ENCODE measurements around the gene NLRC5. TPM values are rescaled to one million over a fixed set of nuclear protein-coding genes. Genes with fewer than 3 reads are reported as not detected.
"Not testable (repeated sequence)": the region's sequence is repeated elsewhere in the genome, so short reads cannot be mapped to it uniquely, and the experiment has no call there.

Gene NLRC5
- total RNA-seq, 4 donors from 2014 or later: 14.4 to 22.5 (median 16.6) TPM

DNA sequence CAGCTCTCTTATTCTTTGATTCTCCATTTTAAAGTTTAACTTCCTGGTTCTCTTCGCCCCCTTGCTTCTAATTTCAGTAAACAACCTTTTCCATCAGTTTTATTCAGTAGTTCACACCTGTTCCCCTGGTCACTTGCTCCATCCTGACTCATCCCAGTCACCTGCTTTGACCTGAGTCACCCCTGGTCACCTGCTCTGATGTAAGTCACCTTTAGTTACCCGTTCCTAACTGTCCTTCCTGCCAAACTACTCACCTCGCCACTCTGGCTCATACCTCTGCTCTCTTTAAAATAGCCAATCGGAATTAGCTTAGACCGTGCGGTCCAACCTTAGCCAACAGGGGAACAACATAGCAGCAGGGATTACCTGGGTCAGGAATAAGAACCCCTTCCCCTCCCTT lies 4.7 kb upstream of the NLRC5 start:
- DNase-seq (ENCODE audit: extremely low spot score): no peak
- H3K4me3 ChIP-seq: no peak overlapping the region
- WGBS: 98% methylated on average over 6 of the region's 6 CpGs
- TF ChIP-seq POLR2A (IDR thresholded peaks at IDR 0.05; ENCODE audit: low read depth) (no peak), EP300 (IDR thresholded peaks at IDR 0.05) (no peak), POLR2AphosphoS5 (IDR thresholded peaks at IDR 0.05) (no peak)
- TF ChIP-seq, protein P1, sequence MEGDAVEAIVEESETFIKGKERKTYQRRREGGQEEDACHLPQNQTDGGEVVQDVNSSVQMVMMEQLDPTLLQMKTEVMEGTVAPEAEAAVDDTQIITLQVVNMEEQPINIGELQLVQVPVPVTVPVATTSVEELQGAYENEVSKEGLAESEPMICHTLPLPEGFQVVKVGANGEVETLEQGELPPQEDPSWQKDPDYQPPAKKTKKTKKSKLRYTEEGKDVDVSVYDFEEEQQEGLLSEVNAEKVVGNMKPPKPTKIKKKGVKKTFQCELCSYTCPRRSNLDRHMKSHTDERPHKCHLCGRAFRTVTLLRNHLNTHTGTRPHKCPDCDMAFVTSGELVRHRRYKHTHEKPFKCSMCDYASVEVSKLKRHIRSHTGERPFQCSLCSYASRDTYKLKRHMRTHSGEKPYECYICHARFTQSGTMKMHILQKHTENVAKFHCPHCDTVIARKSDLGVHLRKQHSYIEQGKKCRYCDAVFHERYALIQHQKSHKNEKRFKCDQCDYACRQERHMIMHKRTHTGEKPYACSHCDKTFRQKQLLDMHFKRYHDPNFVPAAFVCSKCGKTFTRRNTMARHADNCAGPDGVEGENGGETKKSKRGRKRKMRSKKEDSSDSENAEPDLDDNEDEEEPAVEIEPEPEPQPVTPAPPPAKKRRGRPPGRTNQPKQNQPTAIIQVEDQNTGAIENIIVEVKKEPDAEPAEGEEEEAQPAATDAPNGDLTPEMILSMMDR (IDR thresholded peaks at IDR 0.05): no peak
- no peaks in the 10 kb centered on the region for H3K9me3 ChIP-seq
- H3K36me3 ChIP-seq: no peaks in the 10 kb centered on the region
- H3K27me3 ChIP-seq: no peaks in the 10 kb centered on the region
- H3K4me1 ChIP-seq: peaks cover 35 to 41% (median 36%) of the 10 kb centered on the region in 4 donors
- peak overlapping the region in 2 of 4 donors; percentile 56 to 70 for H3K27ac ChIP-seq (replicated peaks in 1 of 4)
- intact Hi-C loops (cut with DNase I): no loop called here

DNA sequence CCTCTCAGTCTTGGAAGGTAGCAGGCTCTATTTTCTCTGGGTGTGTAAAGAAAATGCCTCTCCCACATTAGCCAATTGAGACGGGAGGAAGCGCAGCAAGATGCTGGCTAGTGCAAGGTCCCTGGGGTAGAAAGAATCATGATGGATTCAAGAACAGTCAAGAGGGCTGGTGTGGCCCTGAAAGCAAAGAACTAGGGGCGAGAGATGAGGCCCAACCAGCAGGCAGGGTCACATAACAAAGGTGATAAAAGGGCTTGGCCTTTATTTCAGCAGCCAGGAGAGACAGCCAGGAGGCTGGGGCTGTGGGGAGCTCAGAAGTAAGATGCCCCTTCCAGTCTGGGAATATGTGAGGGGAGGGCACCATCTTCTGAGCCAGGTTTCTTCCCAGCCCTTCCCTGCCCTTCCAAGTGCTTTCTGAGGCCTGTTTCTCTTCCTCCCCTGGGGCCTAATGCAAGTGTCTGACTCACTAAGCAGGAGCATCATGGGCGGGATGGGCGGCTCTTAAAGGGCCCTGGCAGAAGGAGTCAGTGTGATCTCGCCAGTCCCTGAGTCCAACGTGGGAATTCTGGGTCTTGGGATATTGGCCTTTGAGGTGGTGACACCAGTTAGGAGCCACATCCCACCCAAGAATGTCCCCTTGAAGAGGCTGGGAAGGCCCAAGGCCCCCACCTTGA lies 3.9 kb upstream of the NLRC5 start:
- Histone ChIP-seq H3K27ac (replicated peaks in 1 of 4) (peak overlapping the region; percentile 53 to 70 (median 58)), H3K4me1 (peaks cover 40 to 48% (median 43%) of the 10 kb centered on the region in 4 donors), H3K36me3 (no peaks in the 10 kb centered on the region), H3K9me3 (no peaks in the 10 kb centered on the region), H3K4me3 (no peak overlapping the region), H3K27me3 (no peaks in the 10 kb centered on the region)
- TF ChIP-seq, protein P1 (IDR thresholded peaks at IDR 0.05): no peak
- TF ChIP-seq EP300 (IDR thresholded peaks at IDR 0.05): no peak
- no peak for TF ChIP-seq POLR2A (IDR thresholded peaks at IDR 0.05; ENCODE audit: low read depth)
- peak; percentile 33 to 36 for TF ChIP-seq POLR2AphosphoS5 (IDR thresholded peaks at IDR 0.05)
- no peak for DNase-seq (ENCODE audit: extremely low spot score)
- WGBS: 58% methylated on average over 7 of the region's 7 CpGs
- intact Hi-C loops (cut with DNase I): no loop called here

DNA sequence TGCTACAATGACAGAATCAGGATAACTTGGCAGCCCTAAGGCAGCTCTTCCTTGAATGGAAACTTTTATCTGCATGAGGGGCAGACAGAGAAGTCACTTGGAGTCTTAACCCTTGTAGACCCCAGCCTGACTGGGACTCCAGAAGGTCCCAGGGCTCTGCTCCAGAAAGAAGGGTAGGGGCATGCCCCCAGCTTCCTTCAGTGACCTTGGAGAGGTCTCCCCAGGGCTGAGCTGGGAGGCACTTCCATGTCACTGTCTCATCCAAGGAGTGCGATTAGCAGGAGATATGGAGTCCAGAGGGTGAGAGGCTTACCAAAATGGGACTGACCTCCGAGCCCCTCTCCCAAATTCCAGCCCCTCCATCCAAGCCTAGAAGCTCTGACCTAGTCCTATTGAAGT lies 3.4 kb upstream of the NLRC5 start:
- Histone ChIP-seq H3K4me1 (peaks cover 46 to 53% (median 49%) of the 10 kb centered on the region in 4 donors), H3K36me3 (no peaks in the 10 kb centered on the region), H3K27ac (replicated peaks in 1 of 4) (peak overlapping the region; percentile 53 to 70 (median 58)), H3K9me3 (no peaks in the 10 kb centered on the region), H3K4me3 (no peak overlapping the region), H3K27me3 (no peaks in the 10 kb centered on the region)
- TF ChIP-seq, protein P1 (IDR thresholded peaks at IDR 0.05): no peak
- TF ChIP-seq POLR2A (IDR thresholded peaks at IDR 0.05; ENCODE audit: low read depth): no peak
- no peak for TF ChIP-seq POLR2AphosphoS5 (IDR thresholded peaks at IDR 0.05)
- no peak for TF ChIP-seq EP300 (IDR thresholded peaks at IDR 0.05)
- no CpG with 5 or more reads among the region's 2 CpGs for WGBS
- intact Hi-C loops (cut with DNase I): no loop called here
- DNase-seq (ENCODE audit: extremely low spot score): no peak

DNA sequence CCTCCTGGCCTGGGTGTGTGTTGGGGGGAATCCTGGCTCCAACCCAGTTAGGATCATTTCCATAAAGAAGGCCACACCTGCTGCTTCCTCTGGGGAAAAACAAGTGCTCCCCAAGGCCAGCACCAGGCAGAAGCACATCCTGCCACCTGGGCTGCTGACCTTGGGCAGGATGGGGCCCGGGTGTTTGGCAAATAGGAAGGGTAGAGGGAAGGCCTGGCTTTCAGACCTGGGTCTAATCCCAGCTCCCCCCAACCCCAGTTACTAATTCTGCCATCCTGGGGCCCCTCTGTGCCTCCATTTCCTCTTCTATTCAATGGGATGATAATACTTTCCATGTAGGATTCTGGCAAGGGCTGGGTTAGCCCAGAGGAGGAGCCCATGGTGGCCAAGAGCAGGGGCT lies 3.0 kb upstream of the NLRC5 start:
- H3K4me3 ChIP-seq: no peak overlapping the region

DNA sequence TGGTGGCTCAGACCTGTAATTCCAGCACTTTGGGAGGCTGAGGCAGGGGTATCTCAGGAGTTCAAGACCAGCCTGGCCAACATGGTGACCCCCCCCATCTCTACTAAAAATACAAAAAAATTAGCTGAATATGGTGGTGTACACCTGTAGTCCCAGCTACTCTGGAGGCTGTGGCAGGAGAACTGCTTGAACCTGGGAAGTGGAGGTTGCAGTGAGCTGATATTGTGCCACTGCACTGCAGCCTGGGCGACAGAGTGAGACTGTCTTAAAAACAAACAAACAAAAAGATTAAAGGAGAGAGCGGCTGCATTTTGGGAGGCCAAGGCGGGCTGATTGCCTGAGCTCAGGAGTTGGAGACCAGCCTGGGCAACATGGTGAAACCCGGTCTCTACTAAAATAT lies 2.4 kb upstream of the NLRC5 start:
- H3K27me3 ChIP-seq; H3K9me3 ChIP-seq; intact Hi-C loops (cut with DNase I); DNase-seq (ENCODE audit: extremely low spot score); H3K36me3 ChIP-seq; H3K4me3 ChIP-seq: not testable (repeated sequence)
- whole genome bisulfite sequencing: 94% methylated on average over 4 of the region's 4 CpGs
- H3K4me1 ChIP-seq: peaks cover 48 to 60% (median 54%) of the 10 kb centered on the region in 4 donors
- H3K27ac ChIP-seq (replicated peaks in 1 of 4): peak overlapping the region in 1 of 4 donors; percentile 61

More for the DNA sequence above, 3.0 kb upstream of the NLRC5 start:
- 80% methylated on average over 1 of the region's 1 CpG for WGBS
- no peaks in the 10 kb centered on the region for H3K27me3 ChIP-seq
- peak overlapping the region; percentile 53 to 70 (median 58) for H3K27ac ChIP-seq (replicated peaks in 1 of 4)
- intact Hi-C loops (cut with DNase I): no loop called here
- H3K36me3 ChIP-seq: no peaks in the 10 kb centered on the region
- H3K9me3 ChIP-seq: no peaks in the 10 kb centered on the region
- TF ChIP-seq POLR2A (IDR thresholded peaks at IDR 0.05; ENCODE audit: low read depth) (no peak), POLR2AphosphoS5 (IDR thresholded peaks at IDR 0.05) (no peak)
- peaks cover 48 to 56% (median 51%) of the 10 kb centered on the region in 4 donors for H3K4me1 ChIP-seq
- DNase-seq (ENCODE audit: extremely low spot score): no peak

All from esophagus muscularis mucosa (tissue), 4 donors.